T-helper 1 cell (primary cell): Measurements from ENCODE around the gene CPXM1.
"Not testable (repeated sequence)": the region's sequence is repeated elsewhere in the genome, so short reads cannot be mapped to it uniquely, and the experiment has no call there.

Experiments used
- DNase-seq, 5 donors: peaks; one replicate each; pipeline ENCODE4 v3.0.0-alpha.2; 2012 to 2020

Gene CPXM1

DNA sequence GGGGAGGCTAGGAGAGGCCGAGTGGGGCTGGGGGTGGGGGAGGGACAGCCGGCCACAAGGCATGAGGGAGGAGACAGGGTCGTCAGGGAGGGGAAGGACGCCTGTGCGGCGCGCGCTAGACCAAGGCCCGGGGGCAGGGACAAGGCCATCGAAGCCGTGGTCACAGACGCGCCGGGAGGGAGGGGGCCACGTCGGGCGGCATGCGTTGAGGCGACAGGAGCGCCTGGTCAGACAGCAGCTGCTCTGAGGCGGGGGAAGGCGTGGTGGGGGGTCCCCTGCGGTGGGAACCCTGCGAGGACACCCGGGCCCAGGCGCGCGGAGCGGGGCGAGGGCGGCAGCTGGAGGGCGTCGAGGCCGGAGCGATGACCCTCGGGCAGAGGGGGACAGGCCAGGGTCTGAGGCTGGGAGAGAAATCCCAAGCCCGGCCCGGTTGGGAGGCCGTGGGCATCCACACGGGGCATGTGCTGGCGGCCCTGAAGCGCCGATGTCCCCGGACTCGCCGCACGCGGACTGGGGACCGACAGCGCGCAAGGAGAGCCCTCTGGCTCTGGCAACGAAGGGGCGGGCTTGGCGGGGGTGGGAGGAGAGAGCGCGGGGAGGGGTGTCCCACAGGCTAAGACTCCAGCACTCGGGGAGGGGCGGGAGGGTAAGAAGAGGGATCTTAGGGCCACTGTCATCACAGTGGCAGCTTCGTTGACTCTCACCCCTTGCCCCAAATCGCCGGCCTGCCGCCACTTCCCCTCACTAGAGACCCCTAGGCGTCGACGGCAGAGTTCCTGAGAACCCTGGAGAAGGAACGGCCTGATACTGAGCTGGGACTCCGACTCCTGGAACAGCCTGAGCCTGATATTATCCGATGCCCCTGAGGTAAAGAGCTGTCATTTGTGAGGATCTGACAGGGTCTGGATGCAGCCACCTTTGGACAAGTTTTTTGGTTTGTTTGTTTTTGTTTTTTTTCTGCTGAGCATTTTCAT lies 20.8 kb upstream of the CPXM1 start:
- no peak for DNase-seq

DNA sequence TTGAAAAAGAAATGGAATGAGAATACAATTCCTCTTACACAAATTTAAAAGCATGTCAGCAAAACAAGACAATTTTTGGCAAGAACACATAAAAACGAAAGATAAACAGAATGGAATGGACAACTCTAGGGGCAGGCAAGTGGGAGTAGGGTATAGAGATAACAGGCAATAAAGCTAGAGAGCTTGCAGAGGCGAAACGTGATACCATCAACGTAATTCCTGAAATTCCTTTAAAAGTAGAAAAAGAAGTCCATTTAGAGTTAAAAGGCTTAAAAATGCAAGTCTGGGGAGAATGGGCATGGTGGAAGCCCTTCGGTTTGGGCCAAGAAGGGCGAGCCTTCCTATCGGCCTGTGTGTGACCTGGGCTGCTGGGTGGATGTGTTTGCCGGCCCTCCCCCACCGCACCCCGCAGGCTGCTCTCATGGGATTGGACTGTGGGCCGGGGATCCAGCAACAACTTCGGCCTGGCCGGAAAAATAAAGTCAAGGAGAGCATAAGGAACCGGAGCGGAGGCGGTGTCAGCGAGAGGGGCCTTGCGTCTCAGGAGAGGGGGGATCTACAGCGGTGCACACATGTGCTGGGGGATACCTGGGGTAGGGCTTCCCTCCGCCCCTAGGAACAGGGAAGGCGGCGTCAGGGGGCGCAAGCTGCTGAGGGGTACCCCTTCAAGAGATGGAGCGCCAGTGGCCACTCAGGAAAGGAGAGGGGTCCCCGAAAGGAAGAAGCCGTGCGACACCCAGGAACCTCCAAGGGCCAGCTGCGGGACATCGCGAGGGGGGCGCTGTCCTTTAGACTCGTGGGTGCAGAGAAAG lies 19.9 kb upstream of the CPXM1 start:
- DNase-seq = no peak

DNA sequence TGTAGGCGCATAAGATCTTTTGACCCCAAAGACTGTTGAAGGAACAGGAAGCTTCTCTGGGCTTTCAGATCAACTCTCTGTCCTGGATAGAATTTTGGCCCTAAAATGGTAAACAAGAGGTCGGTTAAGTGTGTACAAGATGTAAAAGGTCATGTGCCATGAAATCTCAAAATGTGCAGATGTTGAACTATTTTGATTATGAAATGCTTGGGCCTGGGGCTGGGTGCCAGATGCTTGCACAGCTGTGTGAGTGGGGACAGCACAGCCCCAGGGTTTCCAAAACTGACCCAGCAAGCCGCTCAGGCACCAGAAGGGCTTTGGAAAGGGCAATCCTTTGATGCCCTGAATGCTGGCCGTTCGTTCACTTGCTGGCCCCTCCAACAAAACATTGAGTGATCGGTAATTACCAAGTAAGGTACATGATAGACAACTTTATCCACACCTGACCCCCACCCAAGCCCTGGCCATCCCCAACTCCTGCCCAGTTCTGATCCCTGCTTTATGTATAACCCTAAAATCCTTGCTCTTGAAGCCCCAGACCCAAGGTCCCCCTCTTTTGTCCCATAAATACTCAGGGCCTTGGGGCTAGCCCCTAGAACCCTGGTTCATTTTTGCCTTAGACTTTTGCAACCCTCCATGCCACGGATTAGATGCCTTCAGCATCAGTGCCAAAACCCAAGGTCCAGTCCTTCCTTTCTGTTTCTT lies 17.6 kb upstream of the CPXM1 start:
- no peak for DNase-seq

DNA sequence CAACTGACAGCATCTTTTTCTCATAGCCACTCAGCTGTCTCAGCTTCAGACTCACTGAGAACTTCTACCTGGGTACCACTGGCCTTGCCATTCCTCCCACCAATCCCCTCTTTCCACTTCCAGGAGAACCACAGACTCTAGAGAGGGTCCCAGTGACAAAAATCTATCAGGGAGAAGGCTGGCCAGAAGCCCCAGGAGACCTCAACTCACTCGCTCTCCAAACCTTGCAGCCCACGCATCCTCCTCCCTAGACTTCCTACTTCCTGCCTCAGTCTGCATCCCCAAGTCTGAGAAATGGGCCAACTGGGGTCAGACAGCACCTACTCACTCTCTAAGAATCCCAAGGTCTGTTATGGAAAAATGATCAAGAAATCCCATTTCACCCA lies 16.9 kb upstream of the CPXM1 start:
- no peak for DNase-seq

DNA sequence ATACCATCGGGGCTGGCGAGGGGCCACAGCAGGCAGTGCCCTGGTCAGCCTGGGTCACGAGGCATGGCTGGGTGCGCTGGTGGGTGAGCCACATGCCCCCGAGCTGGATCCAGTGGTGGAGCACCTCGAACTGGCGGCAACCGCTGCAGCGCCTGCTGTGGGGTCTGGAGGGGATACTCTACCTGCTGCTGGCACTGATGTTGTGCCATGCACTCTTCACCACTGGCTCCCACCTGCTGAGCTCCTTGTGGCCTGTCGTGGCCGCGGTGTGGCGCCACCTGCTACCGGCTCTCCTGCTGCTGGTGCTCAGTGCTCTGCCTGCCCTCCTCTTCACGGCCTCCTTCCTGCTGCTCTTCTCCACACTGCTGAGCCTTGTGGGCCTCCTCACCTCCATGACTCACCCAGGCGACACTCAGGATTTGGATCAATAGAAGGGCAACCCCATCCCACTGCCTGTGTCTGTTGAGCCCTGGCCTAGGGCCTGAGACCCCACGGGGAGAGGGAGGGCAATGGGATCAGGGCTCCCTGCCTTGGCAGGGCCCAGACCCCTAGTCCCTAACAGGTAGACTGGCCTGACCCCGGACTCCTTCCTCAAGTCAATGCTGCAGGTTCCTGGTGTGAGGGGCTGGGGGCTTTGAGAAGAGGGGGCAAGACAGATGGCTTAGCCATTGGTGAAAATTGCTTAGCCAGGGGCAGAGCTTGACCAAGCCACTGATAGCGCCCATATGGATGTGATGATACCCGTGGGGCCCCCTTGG lies 16.3 kb upstream of the CPXM1 start:
- DNase-seq = no peak

DNA sequence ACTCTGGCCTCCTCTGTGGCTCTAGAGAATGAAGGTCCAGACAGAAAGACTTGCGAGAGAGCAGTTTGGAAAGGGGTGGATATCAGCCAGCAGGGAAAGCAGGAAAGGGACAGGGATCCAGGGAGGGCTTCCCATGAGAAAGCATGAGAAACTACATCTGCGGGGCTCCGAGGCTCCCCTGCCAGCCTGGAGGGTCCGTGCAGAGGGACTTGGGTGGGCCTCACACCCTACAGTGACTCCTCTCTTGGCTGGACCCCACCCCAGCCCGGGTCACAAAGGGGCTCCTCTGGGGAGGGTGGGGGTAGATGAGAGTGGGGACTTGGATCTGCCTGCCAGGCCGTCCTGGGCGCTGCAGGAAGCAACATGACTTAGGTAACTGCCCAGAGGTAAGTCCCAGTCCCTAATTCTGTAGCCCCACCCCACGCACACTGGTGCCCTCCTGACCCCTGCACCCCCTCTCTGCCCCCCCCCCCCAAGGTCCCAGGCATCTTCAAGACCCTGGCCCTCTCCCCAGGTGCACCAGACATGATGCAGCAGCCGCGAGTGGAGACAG lies 15.7 kb upstream of the CPXM1 start, which contains the start of gene TMEM239:
TMEM239 (plus strand) TSS at position 335 of the 553 bp plus-strand sequence; CDS start at position 526, 191 bp downstream.
- DNase-seq = no peak

DNA sequence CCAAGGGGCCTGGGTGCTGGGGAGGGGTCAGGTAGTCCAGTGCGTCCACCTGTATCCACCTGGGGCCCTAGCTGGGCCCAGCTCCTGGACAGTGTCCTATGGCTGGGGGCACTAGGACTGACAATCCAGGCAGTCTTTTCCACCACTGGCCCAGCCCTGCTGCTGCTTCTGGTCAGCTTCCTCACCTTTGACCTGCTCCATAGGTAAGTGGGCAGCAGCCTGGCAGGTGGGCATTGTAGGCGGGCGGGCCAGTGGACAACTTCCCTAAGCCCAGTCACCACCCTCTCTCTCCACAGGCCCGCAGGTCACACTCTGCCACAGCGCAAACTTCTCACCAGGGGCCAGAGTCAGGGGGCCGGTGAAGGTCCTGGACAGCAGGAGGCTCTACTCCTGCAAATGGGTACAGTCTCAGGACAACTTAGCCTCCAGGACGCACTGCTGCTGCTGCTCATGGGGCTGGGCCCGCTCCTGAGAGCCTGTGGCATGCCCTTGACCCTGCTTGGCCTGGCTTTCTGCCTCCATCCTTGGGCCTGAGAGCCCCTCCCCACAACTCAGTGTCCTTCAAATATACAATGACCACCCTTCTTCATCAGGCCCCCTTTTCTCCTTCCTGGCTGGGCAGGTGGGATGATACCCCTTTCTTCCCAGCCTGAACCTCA lies 14.9 kb upstream of the CPXM1 start:
- no peak for DNase-seq

DNA sequence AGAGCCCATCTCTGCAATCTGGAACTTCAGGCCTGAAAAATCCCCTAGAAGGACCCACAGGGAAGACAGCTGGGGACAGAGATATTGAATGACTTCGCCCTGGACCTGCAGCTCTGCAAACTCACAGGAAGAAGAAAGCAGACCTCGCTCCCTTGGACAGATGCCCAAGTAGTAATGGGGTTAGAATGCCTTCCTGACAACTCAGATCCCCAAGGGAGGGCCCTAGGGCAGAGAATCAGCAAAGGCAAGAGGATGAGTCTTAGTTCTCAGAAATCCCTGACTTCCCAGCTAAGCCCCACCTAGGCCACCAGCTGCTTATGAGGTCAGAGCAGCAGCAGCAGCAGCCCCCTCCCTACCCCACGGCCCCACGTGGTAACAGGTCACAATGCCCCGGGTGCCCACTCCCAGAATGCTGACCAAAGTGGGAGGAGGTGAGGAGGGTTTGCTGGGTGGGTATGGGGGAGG lies 14.2 kb upstream of the CPXM1 start, which contains the start of gene C20orf141:
C20orf141 (plus strand) TSS at position 401 of the 465 bp plus-strand sequence. CDS start 198 bp downstream, outside the sequence.
- DNase-seq = no peak

DNA sequence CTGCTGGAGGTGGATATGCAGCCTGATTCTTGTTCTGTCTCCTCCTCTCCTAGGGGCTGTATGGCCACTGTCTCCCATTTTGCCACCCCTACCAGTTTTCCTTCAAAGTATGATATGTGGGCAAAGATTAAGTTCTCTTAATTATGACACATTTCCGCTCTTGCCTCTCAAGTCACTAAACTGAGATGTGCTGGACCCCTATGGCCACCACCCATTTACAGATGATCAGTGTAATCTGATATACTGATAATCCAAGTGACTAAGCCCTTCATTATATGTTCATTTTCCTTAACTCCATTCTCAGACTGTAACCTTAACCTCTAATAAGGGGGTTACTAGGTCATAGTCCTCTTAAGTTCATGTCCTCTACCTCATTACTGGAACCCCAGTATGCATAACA lies 13.6 kb upstream of the CPXM1 start:
- no peak for DNase-seq

DNA sequence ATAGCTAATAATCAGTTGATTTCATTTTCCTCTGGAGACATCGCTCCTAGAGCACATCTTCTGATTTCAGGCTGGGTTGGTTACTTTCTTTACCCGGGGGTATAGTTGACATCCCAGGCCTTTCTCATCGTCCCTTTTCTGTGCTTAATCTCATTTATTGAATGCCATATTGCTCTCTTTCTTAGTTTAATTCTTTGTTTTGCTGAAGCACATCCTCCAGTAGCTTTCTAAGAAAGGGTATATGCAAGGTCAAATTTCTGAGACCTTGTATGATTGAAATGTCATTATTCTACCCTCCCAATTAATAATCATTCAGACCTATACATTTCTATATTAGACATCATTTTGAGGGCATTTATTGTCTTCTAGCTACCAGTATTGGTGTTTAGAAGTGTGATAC lies 11.8 kb upstream of the CPXM1 start:
- no peak for DNase-seq

DNA sequence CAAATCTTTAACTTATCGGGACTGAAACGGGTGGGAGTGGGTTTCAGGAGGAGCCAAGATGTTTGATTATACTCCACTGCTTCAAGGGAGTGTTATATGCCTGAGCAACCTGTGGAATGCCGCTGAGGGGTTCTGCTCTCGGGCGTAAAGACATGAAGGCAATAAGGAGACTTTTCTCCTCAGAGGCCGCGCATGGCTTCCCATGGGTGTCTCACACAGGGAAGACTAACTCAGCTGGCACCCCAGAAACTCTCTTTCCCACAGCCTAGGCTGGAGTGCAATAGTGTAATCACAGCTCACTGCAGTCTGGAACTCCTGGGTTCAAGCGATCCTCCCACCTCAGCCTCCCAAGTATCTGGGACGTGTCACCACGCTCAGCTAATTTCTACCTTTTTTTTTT lies 9.3 kb upstream of the CPXM1 start:
- no peak for DNase-seq

DNA sequence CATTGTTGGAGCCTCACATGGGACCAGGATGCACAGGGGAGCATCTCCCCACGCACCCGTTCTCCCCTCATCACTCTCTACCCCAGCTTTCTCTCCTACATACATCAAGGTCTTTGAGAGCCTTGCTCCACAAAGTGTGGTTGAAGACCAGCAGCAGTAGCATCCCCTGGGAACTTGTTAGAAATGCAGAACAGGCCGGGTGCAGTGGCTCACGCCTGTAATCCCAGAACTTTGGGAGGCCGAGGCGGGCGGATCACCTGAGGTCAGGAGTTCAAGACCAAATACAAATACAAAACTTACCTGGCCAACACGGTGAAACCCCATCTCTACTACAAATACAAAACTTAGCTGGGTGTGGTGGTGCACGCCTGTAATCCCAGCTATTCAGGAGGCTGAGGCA lies 7.5 kb upstream of the CPXM1 start:
- not testable (repeated sequence) for DNase-seq

DNA sequence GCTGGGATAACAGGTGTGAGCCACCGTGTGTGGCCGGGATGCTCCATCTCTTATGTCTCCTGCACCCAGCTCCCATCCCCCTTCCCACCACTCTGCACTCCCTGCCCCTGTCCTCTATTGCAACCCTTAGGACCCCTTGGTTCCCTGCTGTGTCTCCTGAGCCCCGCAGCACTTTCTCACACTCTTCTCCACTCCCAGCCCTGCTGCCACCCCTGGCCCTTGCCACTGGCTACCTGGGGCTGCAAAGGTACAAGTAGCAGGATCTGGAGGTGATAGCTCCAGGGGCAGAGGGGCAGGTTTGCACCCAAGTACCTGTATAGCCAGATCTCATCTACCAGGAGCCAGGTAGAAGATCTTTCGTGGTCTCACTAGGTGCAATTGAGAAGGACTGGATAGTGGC lies 6.6 kb upstream of the CPXM1 start:
- DNase-seq = no peak

DNA sequence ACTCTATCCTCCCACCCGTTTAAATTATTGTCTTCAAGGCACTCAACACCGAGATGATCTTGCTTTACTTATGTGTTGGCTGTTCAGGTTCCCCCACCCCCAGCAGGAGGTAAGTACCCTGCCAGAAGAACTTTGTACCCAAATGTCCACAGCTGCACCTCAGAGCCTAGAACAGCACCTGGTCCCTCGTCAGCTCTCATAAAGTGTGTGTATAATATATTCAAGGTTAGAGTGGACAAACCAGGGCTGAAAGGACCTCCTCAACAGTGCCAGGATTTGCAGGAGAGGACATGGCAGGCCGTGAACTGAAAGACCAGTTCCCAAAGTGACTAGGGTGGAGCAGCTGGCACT lies 5.9 kb upstream of the CPXM1 start:
- no peak for DNase-seq

DNA sequence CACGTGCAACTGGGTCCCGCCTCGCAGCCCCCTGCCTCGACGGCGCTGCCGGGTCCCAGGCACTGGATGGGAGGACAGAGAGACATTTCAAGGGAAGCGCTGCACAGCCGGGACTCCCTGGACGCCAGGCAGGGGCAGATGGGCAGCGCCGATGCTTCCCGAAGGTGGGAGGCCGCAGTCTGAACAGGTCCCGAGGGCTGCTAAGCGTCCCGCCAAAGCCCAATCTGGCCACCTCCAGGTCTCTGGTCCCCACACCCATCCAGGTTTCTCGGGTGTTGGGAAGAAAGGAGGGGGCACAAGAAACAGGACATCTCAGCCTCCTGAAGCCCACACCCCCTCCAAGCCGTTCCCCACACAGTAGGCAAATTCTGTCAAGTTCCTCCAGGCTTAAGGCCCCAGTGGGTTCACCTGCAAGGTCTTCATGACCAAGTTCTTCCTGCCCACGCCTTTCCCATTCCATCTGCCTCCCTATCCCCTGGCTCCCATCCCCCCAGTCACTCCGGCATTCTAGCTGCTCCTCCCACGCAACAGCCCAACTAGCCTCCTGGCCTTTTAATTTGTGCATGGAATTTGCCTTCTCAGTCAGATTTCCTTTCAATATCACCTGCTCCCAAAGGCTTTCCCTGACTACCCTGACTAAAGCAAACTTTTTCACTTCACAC lies 5.4 kb upstream of the CPXM1 start:
- DNase-seq = no peak

DNA sequence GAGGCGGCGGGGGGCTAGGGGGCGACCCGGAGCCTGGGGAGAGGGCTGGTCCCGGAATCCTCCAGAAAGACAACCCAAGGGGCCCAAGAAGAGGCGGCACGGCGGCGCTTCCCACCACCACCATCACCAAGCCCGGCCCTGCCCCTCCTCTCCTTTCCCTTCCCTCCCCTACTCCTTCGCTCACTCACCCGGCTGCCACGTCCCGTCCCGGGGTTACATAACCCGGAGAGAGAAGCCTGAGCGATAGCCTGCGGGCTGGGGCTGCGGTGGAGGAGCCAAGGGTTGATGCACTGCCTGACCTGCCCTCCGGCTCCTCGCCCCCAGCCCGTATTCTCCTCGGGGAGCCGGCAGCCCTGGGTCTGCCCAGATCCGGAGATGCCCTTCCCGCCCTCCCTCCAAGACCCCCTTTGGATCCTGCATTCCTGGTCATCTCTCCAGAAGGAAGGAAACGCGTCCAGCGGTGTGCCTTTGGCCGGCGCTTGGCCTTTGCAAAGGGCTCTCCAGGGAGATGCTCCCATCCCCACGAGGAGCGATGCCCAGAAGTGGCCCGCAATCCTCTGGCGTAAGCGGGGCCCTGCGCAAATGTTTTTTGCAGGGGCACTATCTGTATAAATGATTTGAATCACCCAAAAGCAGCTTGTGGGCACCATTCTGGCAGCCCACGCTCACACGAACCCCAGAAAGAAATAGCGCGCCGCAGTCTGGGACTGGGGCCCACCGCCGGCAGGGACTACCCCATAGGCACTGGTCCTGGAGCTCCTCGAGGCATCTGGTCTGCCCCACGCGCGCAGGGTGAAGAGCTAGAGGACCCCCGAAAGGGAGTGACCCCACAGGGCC lies 4.6 kb upstream of the CPXM1 start:
- no peak for DNase-seq

DNA sequence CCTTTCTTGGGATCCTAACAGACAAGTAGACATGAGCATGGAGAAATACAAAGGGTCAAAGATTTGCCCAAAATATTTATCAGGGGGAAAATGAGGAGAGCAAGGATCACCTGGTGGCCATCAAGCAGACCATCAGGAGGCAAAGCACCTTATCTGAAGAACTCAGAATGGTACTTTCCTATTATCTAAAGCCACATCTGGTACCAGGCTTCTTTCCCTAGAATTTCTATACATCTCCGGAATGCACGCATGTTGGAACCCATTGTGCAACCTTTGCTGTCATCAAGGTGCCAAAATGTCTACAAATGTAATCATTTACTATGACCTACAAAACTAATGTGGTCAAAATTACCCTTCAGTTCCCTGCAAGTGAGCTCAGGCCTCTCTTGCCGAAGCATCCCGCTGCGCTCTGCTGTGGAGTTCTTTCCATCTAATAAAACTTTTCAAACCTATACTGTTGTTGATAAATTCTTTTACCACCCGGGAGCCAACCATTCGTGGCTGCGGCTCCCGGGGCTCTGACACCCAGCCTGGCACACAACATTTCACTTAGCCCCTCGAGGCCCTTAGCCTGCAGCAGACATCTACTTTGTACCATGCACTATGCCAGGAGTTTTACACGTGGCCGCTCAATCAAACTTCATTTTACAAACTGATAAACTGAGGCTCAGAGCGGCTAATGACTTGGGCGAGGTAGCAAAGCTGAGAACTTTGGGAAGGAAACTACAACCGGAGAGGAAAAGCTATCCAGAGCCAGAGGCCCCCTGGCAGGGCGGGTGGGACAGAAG lies 3.8 kb upstream of the CPXM1 start:
- DNase-seq = no peak

DNA sequence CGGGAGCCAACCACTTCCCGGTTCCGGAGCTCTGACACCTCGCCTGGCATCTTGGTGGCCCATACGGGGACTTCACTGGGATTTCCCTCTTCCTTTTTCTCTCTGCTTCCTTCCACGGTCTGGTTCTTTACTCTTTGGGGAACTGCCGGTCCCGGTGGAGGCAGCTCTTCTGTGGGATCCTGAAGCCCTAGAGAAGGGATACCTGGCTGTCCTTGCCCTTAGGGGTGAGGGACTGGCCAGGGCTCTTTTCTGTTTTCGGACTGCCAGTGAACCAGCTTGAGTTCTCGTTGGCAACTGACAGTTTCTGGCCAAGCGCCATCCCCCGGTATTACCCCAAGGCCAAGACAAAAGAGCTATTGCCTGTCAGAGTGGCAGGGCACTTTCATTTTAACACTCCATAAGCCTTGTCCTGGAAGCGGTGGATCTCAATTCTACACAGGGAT lies 880 bp upstream of the CPXM1 start:
- no peak for DNase-seq
